HG02571 (cell line): ENCODE results near the gene AIFM1.
"Not testable (repeated sequence)": the region's sequence is repeated elsewhere in the genome, so short reads cannot be mapped to it uniquely, and the experiment has no call there.

Source experiments
- ATAC-seq: cut with Tn5 transposase; IDR thresholded peaks from one replicate; pipeline ENCODE4 v1.9.1; 2021; ENCODE audit warnings: mild to moderate bottlenecking, moderate library complexity; ENCODE audit not compliant: unreplicated experiment

AIFM1 gene

GRCh38 chrX:130120746-130121504 lies 44.7 kb downstream of the AIFM1 start:
- ATAC-seq, result peak; percentile 76

GRCh38 chrX:130120321-130120731 lies 45.3 kb downstream of the AIFM1 start:
- ATAC-seq, result peak; percentile 32

GRCh38 chrX:130119312-130119898 lies 46.2 kb downstream of the AIFM1 start:
- no peak for ATAC-seq

GRCh38 chrX:130118441-130119311 lies 47.0 kb downstream of the AIFM1 start:
- ATAC-seq, result no peak

GRCh38 chrX:130117166-130117565 lies 48.5 kb downstream of the AIFM1 start:
- ATAC-seq, result no peak

- not testable (repeated sequence) for ATAC-seq
These were observed 50.3 kb downstream of the AIFM1 start for GRCh38 chrX:130115119-130115885.

GRCh38 chrX:130114141-130114588 lies 51.5 kb downstream of the AIFM1 start:
- no peak for ATAC-seq

- no peak for ATAC-seq
These were observed 54.2 kb downstream of the AIFM1 start for GRCh38 chrX:130111220-130112154.

GRCh38 chrX:130110379-130111219 lies 55.0 kb downstream of the AIFM1 start, which contains the start of gene ELF4:
Gene ELF4 (minus strand): TSS chrX:130110497. CDS start chrX:130081330, 29,167 bp downstream.
- peak; percentile 35 for ATAC-seq

- ATAC-seq, result peak; percentile 0
These were observed 55.9 kb downstream of the AIFM1 start for GRCh38 chrX:130109429-130110378.

- peak; percentile 66 for ATAC-seq
These were observed 56.8 kb downstream of the AIFM1 start for GRCh38 chrX:130108647-130109428.

GRCh38 chrX:130106071-130106470 lies 59.6 kb downstream of the AIFM1 start:
- no peak for ATAC-seq

- ATAC-seq, result no peak
These were observed 60.4 kb downstream of the AIFM1 start for GRCh38 chrX:130105244-130105643.

- ATAC-seq, result no peak
These were observed 62.0 kb downstream of the AIFM1 start for GRCh38 chrX:130103605-130104004.

GRCh38 chrX:130100180-130100579 lies 65.5 kb downstream of the AIFM1 start:
- no peak for ATAC-seq

- ATAC-seq, result no peak
These were observed 67.5 kb downstream of the AIFM1 start for GRCh38 chrX:130098210-130098552.
